ENCODE results near the gene L3MBTL4. TPM values are rescaled to one million over a fixed set of nuclear protein-coding genes. Genes with fewer than 3 reads are reported as not detected.

L3MBTL4 gene
- total RNA-seq, 1 donor: 0.36 TPM

DNA sequence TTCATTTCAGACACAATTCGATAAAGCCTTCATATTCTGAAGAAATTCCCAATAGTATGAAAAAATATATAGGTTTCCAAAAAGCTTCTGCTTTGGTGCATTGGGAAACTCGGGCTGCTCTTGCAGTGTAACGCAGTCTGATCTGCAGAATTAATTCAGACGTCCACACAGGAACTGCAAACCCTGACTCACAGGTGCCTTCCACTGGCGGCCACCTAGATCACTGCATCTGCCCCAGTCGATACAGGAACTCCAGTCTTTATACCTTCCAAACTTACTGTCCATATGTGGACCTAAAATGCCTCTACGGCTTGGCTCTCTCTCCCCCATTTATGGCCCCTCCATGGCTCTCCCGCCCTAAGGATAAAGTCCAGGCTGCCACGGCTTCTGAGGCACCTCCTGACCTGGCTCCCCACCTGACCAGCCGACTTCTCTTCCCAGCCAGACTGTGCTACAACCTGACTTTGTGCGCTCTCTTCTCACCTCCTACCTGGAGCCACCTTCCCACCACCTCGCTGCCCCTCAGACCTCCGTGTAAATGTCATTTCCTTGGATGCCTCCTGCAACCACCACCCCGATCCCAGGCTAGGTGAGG, 39.7 kb downstream of the L3MBTL4 start:
- H3K36me3 ChIP-seq (ENCODE audit: insufficient read depth, low read length): no peaks in the 10 kb centered on the region
- H4K20me1 ChIP-seq (ENCODE audit: insufficient read depth, low read length): no peaks in the 10 kb centered on the region
- H3K27ac ChIP-seq (ENCODE audit: low read depth, low read length): no peak overlapping the region
- H3K27me3 ChIP-seq (ENCODE audit: insufficient read depth, low read length): no peaks in the 10 kb centered on the region
- no peaks in the 10 kb centered on the region for H3K4me1 ChIP-seq (ENCODE audit: insufficient read depth, low read length)
- DNase-seq (ENCODE audit: insufficient read length, low spot score, missing footprints): no peak
- no peak overlapping the region for H3K4me3 ChIP-seq (ENCODE audit: insufficient read depth, low read length)
- no peak overlapping the region for H3K4me2 ChIP-seq (ENCODE audit: insufficient read depth, low read length)
- H3K79me2 ChIP-seq (ENCODE audit: insufficient read depth, low read length): no peaks in the 10 kb centered on the region
- H3K9me3 ChIP-seq (ENCODE audit: low read depth, low read length): no peaks in the 10 kb centered on the region
- TF ChIP-seq, protein P1, sequence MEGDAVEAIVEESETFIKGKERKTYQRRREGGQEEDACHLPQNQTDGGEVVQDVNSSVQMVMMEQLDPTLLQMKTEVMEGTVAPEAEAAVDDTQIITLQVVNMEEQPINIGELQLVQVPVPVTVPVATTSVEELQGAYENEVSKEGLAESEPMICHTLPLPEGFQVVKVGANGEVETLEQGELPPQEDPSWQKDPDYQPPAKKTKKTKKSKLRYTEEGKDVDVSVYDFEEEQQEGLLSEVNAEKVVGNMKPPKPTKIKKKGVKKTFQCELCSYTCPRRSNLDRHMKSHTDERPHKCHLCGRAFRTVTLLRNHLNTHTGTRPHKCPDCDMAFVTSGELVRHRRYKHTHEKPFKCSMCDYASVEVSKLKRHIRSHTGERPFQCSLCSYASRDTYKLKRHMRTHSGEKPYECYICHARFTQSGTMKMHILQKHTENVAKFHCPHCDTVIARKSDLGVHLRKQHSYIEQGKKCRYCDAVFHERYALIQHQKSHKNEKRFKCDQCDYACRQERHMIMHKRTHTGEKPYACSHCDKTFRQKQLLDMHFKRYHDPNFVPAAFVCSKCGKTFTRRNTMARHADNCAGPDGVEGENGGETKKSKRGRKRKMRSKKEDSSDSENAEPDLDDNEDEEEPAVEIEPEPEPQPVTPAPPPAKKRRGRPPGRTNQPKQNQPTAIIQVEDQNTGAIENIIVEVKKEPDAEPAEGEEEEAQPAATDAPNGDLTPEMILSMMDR (IDR thresholded peaks at IDR 0.05; ENCODE audit: extremely low read depth, low read depth, low read length): no peak
- H2AFZ ChIP-seq (ENCODE audit: low read length): no peak overlapping the region

DNA sequence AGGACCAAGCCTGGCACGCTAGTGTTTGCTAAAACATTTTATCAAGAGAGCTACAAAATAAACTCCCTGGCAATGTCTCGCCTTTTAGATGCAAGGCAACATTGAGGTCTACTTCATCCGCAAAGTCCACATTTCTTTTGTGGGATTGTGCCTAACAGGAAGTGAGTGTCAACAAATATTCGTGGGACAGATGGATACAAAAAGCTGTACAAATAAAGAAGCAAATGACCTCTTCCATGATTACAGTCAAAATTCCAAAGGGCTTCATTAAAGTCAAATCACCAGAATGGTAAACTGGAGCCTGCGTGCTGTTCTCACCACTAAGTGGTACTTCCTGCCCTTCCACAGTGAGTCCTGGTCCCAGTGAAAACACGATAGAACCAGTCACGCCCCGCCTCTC, 40.4 kb downstream of the L3MBTL4 start:
- Histone ChIP-seq H3K4me1 (ENCODE audit: insufficient read depth, low read length) (no peaks in the 10 kb centered on the region), H3K27me3 (ENCODE audit: insufficient read depth, low read length) (no peaks in the 10 kb centered on the region), H2AFZ (ENCODE audit: low read length) (no peak overlapping the region), H3K4me3 (ENCODE audit: insufficient read depth, low read length) (no peak overlapping the region), H3K4me2 (ENCODE audit: insufficient read depth, low read length) (no peak overlapping the region), H3K27ac (ENCODE audit: low read depth, low read length) (no peak overlapping the region), H4K20me1 (ENCODE audit: insufficient read depth, low read length) (no peaks in the 10 kb centered on the region), H3K79me2 (ENCODE audit: insufficient read depth, low read length) (no peaks in the 10 kb centered on the region), H3K9me3 (ENCODE audit: low read depth, low read length) (no peaks in the 10 kb centered on the region), H3K36me3 (ENCODE audit: insufficient read depth, low read length) (no peaks in the 10 kb centered on the region)
- DNase-seq (ENCODE audit: insufficient read length, low spot score, missing footprints): no peak
- TF ChIP-seq, protein P1 (IDR thresholded peaks at IDR 0.05; ENCODE audit: extremely low read depth, low read depth, low read length): no peak

DNA sequence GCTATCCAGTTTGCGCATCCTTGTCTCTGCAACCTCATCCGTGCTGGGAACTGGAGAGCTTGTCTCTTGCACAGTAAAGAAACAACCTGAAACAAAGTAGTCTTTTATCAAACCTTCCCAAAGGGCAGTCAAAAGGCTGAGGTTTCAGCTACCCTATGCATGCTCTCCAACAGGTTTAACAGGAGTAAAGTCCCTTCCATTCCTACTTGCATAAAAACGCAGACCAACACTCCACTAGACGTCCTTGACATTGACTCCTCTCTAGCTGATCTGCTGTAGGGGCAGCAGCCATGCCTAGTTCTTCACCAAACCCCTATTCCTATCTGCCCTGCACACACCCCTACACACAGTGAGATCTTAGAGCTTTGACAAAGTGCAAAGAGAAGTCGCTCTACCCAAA, 41.5 kb downstream of the L3MBTL4 start:
- no peak overlapping the region for H3K27ac ChIP-seq (ENCODE audit: low read depth, low read length)
- no peaks in the 10 kb centered on the region for H3K79me2 ChIP-seq (ENCODE audit: insufficient read depth, low read length)
- DNase-seq (ENCODE audit: insufficient read length, low spot score, missing footprints): no peak
- H3K9me3 ChIP-seq (ENCODE audit: low read depth, low read length): no peaks in the 10 kb centered on the region
- no peak overlapping the region for H3K4me2 ChIP-seq (ENCODE audit: insufficient read depth, low read length)
- H4K20me1 ChIP-seq (ENCODE audit: insufficient read depth, low read length): no peaks in the 10 kb centered on the region
- H3K36me3 ChIP-seq (ENCODE audit: insufficient read depth, low read length): no peaks in the 10 kb centered on the region
- H2AFZ ChIP-seq (ENCODE audit: low read length): no peak overlapping the region
- H3K4me1 ChIP-seq (ENCODE audit: insufficient read depth, low read length): no peaks in the 10 kb centered on the region
- H3K4me3 ChIP-seq (ENCODE audit: insufficient read depth, low read length): no peak overlapping the region
- TF ChIP-seq, protein P1 (IDR thresholded peaks at IDR 0.05; ENCODE audit: extremely low read depth, low read depth, low read length): no peak
- H3K27me3 ChIP-seq (ENCODE audit: insufficient read depth, low read length): no peaks in the 10 kb centered on the region

DNA sequence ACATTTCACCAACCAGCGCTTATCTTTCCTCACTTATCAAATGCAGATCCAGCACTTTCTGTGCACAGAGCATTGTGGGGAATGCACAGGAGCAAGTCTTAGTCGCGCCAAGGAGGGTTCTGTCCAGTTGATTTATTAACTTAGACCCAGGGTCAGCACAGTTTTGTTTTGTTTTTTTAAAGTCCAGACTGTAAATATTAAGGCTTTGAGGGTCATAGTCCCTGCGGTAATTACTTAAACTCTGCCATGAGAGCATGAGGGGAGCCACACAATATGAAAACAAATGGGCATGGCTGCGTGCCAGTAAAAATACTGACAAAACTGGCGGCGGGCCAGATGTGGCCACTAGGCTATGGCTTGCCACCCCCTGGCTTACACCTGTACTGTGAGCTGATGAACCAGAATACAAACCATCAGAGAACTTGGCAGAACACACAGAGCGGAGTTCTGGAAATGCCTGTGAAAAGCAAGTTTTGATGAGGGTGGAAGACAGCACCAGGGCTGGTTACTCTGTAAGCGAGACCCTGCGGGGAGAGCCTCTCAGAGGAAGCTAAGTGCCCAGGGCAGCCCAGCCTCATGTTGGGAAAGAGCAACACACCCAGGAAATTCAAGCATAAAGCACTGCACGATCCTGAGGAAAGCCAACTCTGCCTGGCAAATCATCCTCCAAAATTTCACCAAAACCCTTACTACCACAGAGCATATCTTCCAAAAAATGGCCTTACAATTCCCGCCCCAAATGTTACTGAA, 43.6 kb downstream of the L3MBTL4 start:
- TF ChIP-seq, protein P1 (IDR thresholded peaks at IDR 0.05; ENCODE audit: extremely low read depth, low read depth, low read length): no peak
- no peak for DNase-seq (ENCODE audit: insufficient read length, low spot score, missing footprints)
- Histone ChIP-seq H4K20me1 (ENCODE audit: insufficient read depth, low read length) (no peaks in the 10 kb centered on the region), H3K79me2 (ENCODE audit: insufficient read depth, low read length) (no peaks in the 10 kb centered on the region), H3K4me1 (ENCODE audit: insufficient read depth, low read length) (no peaks in the 10 kb centered on the region), H3K4me3 (ENCODE audit: insufficient read depth, low read length) (no peak overlapping the region), H2AFZ (ENCODE audit: low read length) (no peak overlapping the region), H3K4me2 (ENCODE audit: insufficient read depth, low read length) (no peak overlapping the region), H3K27ac (ENCODE audit: low read depth, low read length) (no peak overlapping the region), H3K36me3 (ENCODE audit: insufficient read depth, low read length) (no peaks in the 10 kb centered on the region), H3K27me3 (ENCODE audit: insufficient read depth, low read length) (no peaks in the 10 kb centered on the region), H3K9me3 (ENCODE audit: low read depth, low read length) (no peaks in the 10 kb centered on the region)

Data from osteoblast (primary cell).